Nephron (organoid): Measurements from ENCODE around the gene CIAO2A.

ENCODE experiments used
- H3K27ac Mint-ChIP-seq, 3 experiments: 2 replicates each; pipeline ENCODE4 v1.8.0; 2020; ENCODE audit warnings: mixed read lengths in 3 of 3, mild to moderate bottlenecking in 2 of 3, moderate library complexity in 1 of 3
- H3K27me3 Mint-ChIP-seq: 2 replicates; pipeline ENCODE4 v1.8.0; 2021; ENCODE audit warnings: low read depth, mild to moderate bottlenecking, moderate library complexity, mixed read lengths
- H3K36me3 Mint-ChIP-seq: 2 replicates; pipeline ENCODE4 v1.8.0; 2020; ENCODE audit warnings: low read depth, mixed read lengths
- H3K4me1 Mint-ChIP-seq: 2 replicates; pipeline ENCODE4 v1.8.0; 2020; ENCODE audit warnings: mixed read lengths
- H3K4me3 Mint-ChIP-seq, 3 experiments: 2 replicates each; pipeline ENCODE4 v1.8.0; 2020; ENCODE audit warnings: mild to moderate bottlenecking in 3 of 3, mixed read lengths in 3 of 3, moderate library complexity in 2 of 3
- H3K9me3 Mint-ChIP-seq: 2 replicates; pipeline ENCODE4 v1.8.0; 2020; ENCODE audit warnings: mixed read lengths
- TF ChIP-seq, protein P1 (sequence below), 3 experiments: fragments of 200-600 bp; sonication (generic); IDR thresholded peaks; one replicate each; pipeline ENCODE4 v1.5.0; 2021; ENCODE audit warnings: antibody characterized with exemption in 3 of 3; ENCODE audit not compliant: unreplicated experiment in 3 of 3

Gene CIAO2A

DNA sequence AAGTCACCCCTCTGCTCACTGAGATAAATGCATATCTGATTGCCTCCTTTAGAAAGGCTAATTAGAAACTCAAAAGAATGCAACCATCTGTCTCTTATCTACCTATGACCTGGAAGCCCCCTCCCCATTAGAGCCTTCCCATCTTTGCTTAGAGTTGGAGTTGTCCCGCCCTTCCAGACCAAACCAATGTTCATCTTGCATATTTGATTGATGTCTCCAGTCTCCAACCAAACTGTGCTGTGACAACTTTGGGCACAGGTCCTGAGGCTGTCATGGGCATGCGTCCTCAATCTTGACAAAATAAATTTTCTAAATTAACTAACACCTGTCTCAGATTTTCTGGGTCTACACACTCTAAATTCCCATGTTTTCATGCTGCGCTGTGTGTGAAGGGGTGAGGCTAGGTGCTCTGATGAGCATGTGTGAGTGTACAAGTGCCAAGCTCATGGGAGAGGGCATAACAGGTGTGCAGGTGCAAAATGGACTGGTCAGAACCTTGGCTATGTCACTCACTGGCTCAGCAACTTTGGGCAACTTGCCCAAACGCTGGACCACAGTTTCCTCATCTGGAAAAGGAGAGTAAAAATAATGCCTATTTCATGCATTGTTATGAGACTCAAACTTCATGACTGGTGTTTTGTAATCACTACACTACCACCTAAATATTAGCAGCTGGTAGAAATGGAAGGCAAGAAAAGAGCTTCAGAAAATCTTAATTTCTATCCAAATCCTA lies 54.6 kb downstream of the CIAO2A start:
- TF ChIP-seq, protein P1, sequence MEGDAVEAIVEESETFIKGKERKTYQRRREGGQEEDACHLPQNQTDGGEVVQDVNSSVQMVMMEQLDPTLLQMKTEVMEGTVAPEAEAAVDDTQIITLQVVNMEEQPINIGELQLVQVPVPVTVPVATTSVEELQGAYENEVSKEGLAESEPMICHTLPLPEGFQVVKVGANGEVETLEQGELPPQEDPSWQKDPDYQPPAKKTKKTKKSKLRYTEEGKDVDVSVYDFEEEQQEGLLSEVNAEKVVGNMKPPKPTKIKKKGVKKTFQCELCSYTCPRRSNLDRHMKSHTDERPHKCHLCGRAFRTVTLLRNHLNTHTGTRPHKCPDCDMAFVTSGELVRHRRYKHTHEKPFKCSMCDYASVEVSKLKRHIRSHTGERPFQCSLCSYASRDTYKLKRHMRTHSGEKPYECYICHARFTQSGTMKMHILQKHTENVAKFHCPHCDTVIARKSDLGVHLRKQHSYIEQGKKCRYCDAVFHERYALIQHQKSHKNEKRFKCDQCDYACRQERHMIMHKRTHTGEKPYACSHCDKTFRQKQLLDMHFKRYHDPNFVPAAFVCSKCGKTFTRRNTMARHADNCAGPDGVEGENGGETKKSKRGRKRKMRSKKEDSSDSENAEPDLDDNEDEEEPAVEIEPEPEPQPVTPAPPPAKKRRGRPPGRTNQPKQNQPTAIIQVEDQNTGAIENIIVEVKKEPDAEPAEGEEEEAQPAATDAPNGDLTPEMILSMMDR (IDR thresholded peaks at IDR 0.05; ENCODE audit: unreplicated experiment in 3 of 3) = no peak
- Mint-ChIP-seq H3K27me3 (peaks cover 3% of the 10 kb centered on the region), H3K36me3 (no peaks in the 10 kb centered on the region), H3K27ac (no peak overlapping the region), H3K4me1 (no peaks in the 10 kb centered on the region), H3K9me3 (no peaks in the 10 kb centered on the region), H3K4me3 (no peak overlapping the region)

DNA sequence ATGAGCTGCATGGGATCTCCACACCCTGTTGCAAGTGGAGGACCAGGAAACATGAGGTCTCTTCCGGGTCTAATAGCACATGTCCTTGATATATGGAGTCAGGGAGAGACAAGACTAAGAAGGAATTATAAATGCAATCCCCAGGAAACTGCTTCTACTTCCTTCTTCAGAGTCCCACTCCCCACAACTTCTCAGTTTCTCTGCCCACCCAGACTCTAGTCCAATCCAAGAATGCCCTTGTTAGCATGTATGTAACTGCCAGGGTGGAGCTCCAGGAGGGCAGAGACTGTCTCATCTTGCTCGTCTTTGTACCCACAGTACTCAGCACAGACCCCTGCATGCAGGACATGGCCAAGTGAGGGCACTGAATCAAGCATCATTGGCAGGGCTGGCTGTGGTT lies 55.7 kb downstream of the CIAO2A start:
- TF ChIP-seq, protein P1 (IDR thresholded peaks at IDR 0.05; ENCODE audit: unreplicated experiment in 3 of 3) = no peak
- no peaks in the 10 kb centered on the region for H3K36me3 Mint-ChIP-seq
- H3K4me1 Mint-ChIP-seq = no peaks in the 10 kb centered on the region
- no peak overlapping the region for H3K4me3 Mint-ChIP-seq
- peaks cover 3% of the 10 kb centered on the region for H3K27me3 Mint-ChIP-seq
- no peak overlapping the region for H3K27ac Mint-ChIP-seq
- H3K9me3 Mint-ChIP-seq = no peaks in the 10 kb centered on the region

DNA sequence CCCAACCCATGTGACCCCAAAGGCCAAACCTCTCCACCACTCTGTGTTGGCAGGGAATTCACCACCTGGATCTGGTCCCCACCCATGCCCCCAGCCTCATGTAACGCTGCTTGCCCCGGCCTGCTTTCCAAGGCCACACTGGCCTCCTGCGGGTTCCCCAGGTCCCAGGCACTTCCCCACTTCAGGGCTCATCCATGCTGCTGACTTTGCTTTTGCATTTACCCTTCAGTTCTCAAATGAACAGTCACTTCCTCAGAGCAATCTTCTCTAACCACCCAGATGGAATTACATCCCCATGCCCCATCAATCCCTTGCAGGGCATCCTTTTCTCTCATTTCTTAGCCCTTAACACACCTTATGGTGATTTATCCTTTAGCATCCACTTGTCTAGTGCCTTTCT lies 56.5 kb downstream of the CIAO2A start:
- Mint-ChIP-seq H3K27ac (no peak overlapping the region), H3K27me3 (peaks cover 4% of the 10 kb centered on the region), H3K4me1 (no peaks in the 10 kb centered on the region), H3K4me3 (no peak overlapping the region), H3K9me3 (no peaks in the 10 kb centered on the region), H3K36me3 (no peaks in the 10 kb centered on the region)
- TF ChIP-seq, protein P1 (IDR thresholded peaks at IDR 0.05; ENCODE audit: unreplicated experiment in 3 of 3) = no peak

DNA sequence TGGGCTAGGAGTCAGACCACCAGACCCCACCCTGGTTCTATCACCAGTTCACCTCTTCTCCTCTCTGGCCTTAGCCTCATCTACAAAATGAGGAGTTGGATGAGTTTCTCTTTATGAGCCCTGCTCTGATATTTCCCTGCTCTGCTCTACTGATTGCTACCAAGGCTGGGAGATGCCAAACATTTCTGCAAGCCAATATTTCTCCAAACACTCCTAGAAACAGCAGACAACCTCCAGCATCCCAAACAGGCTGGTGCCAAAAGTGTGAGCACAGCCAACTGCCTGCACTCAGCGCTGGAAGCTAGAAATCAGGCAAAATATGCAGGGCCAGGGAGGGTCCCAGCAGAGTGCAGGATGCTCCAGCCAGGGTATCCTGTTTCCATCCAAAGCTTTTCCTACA lies 58.1 kb downstream of the CIAO2A start:
- no peaks in the 10 kb centered on the region for H3K9me3 Mint-ChIP-seq
- H3K4me1 Mint-ChIP-seq = no peaks in the 10 kb centered on the region
- H3K27me3 Mint-ChIP-seq = peaks cover 4% of the 10 kb centered on the region
- H3K4me3 Mint-ChIP-seq = no peak overlapping the region
- TF ChIP-seq, protein P1 (IDR thresholded peaks at IDR 0.05; ENCODE audit: unreplicated experiment in 3 of 3) = no peak
- no peaks in the 10 kb centered on the region for H3K36me3 Mint-ChIP-seq
- H3K27ac Mint-ChIP-seq = no peak overlapping the region

DNA sequence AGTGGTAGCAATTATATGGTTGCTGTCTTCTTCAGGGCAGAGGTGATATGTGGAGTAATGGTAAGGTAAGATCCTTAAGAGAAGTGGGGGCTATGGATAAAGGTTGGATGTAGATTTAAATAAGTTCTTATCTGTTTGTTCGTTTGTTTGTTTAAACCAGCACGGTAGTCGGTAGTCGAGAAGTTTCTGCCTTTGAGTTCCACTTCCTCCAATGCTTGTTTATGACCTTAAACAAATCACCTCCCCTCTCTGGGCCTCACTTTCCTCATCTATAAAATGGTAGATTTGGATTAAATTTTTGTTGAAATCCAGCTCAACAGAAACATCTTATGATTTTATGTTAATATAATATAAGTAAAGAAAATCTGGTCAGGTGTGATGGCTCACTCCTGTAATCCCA lies 59.1 kb downstream of the CIAO2A start:
- Mint-ChIP-seq H3K9me3 (no peaks in the 10 kb centered on the region), H3K36me3 (no peaks in the 10 kb centered on the region), H3K4me1 (no peaks in the 10 kb centered on the region), H3K27ac (no peak overlapping the region), H3K27me3 (peaks cover 4% of the 10 kb centered on the region), H3K4me3 (no peak overlapping the region)
- TF ChIP-seq, protein P1 (IDR thresholded peaks at IDR 0.05; ENCODE audit: unreplicated experiment in 3 of 3) = no peak

DNA sequence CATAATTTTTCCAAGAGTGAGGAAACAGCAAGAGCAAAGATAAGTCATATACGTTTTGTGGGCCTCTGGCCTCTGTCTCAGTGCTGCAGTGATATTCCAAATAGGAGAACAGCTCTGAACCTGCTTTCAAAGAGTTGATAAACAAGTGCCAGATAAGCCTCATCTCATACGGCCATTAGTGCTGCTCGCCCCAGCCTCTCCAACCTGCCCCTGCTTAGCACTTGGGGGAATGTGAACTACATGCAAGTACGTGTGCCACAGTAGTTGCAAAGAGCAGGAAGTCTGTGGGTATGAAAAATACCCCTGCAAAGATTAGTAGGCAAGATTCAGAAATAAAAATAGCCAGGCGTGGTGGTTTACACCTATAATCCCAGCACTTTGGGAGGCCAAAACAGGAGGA lies 61.3 kb downstream of the CIAO2A start:
- no peak overlapping the region for H3K27ac Mint-ChIP-seq
- H3K36me3 Mint-ChIP-seq = no peaks in the 10 kb centered on the region
- no peaks in the 10 kb centered on the region for H3K9me3 Mint-ChIP-seq
- peaks cover 4% of the 10 kb centered on the region for H3K27me3 Mint-ChIP-seq
- no peak overlapping the region for H3K4me3 Mint-ChIP-seq
- no peaks in the 10 kb centered on the region for H3K4me1 Mint-ChIP-seq
- TF ChIP-seq, protein P1 (IDR thresholded peaks at IDR 0.05; ENCODE audit: unreplicated experiment in 3 of 3) = no peak
